ENCODE results near the gene NPAS1. TPM values are rescaled to one million over a fixed set of nuclear protein-coding genes. Genes with fewer than 3 reads are reported as not detected.
A peak's percentile ranks its signal among the peaks of the same experiment; 100 is the strongest.

NPAS1 gene
- total and polyA plus RNA-seq, 2 of the 13 experiments (the other 11 are each of a cell fraction or from before 2014, with no cell fraction given), result 0.35 to 2.9 TPM

DNA sequence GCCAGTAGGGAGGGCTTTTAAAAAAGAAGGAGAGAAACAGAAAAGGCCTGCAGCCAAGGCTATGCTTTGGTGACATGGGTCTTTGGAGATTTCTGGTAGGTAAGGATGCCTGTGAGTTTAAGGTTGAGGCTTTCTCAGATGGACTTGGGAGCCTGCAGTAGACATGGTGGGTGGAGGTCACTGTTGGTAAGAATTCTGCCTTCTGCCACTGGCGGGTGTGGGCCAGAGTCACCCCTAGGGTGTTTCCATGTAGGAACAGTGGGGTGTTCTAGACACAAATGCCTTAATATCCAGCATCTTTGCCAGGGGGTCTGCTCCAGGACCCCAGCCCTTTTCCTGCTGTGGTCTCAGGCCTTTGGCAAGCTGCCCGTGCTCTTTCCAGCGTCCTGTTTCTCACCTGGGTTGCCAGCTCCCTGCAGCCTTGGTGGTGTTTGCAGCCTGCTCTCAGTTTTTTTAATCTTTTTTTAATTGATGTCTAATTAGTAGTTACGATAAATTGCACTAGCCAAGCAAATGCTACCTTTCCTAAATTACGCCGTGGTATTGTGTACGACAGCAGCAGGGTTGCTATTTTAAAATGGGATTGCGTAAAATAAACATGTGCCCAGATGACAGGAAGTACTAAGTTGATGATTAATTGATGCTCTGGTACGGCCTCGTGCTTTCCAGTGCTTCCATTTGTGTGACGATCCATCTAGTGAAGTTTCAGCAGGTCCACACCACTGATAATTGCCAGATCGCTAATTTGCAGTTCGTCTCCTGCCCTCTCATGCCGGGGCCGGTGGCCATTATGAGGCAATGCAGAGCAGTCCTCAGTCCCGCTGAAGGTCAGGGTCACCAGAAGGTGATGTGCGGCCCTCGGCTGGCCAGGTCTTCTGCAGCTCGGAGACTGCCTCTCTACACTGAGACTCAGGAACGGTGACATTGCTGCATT, 35.3 kb upstream of the NPAS1 start (continued):
- TF ChIP-seq, protein P1, sequence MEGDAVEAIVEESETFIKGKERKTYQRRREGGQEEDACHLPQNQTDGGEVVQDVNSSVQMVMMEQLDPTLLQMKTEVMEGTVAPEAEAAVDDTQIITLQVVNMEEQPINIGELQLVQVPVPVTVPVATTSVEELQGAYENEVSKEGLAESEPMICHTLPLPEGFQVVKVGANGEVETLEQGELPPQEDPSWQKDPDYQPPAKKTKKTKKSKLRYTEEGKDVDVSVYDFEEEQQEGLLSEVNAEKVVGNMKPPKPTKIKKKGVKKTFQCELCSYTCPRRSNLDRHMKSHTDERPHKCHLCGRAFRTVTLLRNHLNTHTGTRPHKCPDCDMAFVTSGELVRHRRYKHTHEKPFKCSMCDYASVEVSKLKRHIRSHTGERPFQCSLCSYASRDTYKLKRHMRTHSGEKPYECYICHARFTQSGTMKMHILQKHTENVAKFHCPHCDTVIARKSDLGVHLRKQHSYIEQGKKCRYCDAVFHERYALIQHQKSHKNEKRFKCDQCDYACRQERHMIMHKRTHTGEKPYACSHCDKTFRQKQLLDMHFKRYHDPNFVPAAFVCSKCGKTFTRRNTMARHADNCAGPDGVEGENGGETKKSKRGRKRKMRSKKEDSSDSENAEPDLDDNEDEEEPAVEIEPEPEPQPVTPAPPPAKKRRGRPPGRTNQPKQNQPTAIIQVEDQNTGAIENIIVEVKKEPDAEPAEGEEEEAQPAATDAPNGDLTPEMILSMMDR (CRISPR knock-in tag; IDR thresholded peaks at IDR 0.05), result peak; percentile 16; the same call in 1 of the 2 replicates
- TF ChIP-seq MEIS2 (CRISPR knock-in tag; IDR thresholded peaks at IDR 0.05), result peak; percentile 95
- TF ChIP-seq DNMT1 (CRISPR knock-in tag; IDR thresholded peaks at IDR 0.05), result no peak
- TF ChIP-seq MLXIP (CRISPR knock-in tag; IDR thresholded peaks at IDR 0.05; ENCODE audit: borderline replicate concordance), result no peak
- TF ChIP-seq ZNF232 (CRISPR knock-in tag; IDR thresholded peaks at IDR 0.05; ENCODE audit: borderline replicate concordance), result peak; percentile 45; the same call in 1 of the 2 replicates
- no peak for TF ChIP-seq ZEB1 (IDR thresholded peaks at IDR 0.05; ENCODE audit: insufficient replicate concordance, low read depth)
- TF ChIP-seq MED8 (CRISPR knock-in tag; IDR thresholded peaks at IDR 0.05; ENCODE audit: insufficient replicate concordance), result peak; percentile 47
- peak; percentile 82; the same call in 1 of the 2 replicates for TF ChIP-seq IRF2 (CRISPR knock-in tag; IDR thresholded peaks at IDR 0.05)
- no peak for TF ChIP-seq CERS6 (CRISPR knock-in tag; IDR thresholded peaks at IDR 0.05)
- TF ChIP-seq EZH2 (conservative IDR thresholded peaks at IDR 0.05; ENCODE audit: low read depth, low read length), result no peak
- TF ChIP-seq ZNF780A (CRISPR knock-in tag; IDR thresholded peaks at IDR 0.05), result peak; percentile 76
- TF ChIP-seq FOXK1 (CRISPR knock-in tag; IDR thresholded peaks at IDR 0.05; ENCODE audit: borderline replicate concordance, low read depth), result peak; percentile 97
- TF ChIP-seq NCOA2 (CRISPR knock-in tag; IDR thresholded peaks at IDR 0.05), result peak; percentile 92
- TF ChIP-seq, protein P2, sequence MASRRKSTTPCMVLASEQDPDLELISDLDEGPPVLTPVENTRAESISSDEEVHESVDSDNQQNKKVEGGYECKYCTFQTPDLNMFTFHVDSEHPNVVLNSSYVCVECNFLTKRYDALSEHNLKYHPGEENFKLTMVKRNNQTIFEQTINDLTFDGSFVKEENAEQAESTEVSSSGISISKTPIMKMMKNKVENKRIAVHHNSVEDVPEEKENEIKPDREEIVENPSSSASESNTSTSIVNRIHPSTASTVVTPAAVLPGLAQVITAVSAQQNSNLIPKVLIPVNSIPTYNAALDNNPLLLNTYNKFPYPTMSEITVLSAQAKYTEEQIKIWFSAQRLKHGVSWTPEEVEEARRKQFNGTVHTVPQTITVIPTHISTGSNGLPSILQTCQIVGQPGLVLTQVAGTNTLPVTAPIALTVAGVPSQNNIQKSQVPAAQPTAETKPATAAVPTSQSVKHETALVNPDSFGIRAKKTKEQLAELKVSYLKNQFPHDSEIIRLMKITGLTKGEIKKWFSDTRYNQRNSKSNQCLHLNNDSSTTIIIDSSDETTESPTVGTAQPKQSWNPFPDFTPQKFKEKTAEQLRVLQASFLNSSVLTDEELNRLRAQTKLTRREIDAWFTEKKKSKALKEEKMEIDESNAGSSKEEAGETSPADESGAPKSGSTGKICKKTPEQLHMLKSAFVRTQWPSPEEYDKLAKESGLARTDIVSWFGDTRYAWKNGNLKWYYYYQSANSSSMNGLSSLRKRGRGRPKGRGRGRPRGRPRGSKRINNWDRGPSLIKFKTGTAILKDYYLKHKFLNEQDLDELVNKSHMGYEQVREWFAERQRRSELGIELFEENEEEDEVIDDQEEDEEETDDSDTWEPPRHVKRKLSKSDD (CRISPR knock-in tag; IDR thresholded peaks at IDR 0.05; ENCODE audit: low read depth), result no peak; the same call in 1 of the 2 replicates
- TF ChIP-seq ATM (IDR thresholded peaks at IDR 0.05; ENCODE audit: borderline replicate concordance), result no peak
- TF ChIP-seq PRPF4 (IDR thresholded peaks at IDR 0.05; ENCODE audit: low read depth, low read length, poor library complexity, severe bottlenecking), result no peak
- TF ChIP-seq ZNF17 (CRISPR knock-in tag; IDR thresholded peaks at IDR 0.05), result no peak
- TF ChIP-seq PHF8 (CRISPR knock-in tag; IDR thresholded peaks at IDR 0.05), result no peak
- TF ChIP-seq FIP1L1 (IDR thresholded peaks at IDR 0.05; ENCODE audit: borderline replicate concordance, insufficient read depth, low read depth, low read length), result no peak
